ENCODE results near the gene CDH3.

The CDH3 gene

GRCh38 chr16:68652659-68653058, 7.5 kb downstream of the CDH3 start:
- DNase-seq: no peak

GRCh38 chr16:68655806-68656205, 10.7 kb downstream of the CDH3 start:
- no peak for DNase-seq

GRCh38 chr16:68656751-68657150, 11.6 kb downstream of the CDH3 start:
- DNase-seq: no peak

GRCh38 chr16:68658341-68658973, 13.3 kb downstream of the CDH3 start:
- peak; percentile 63 for DNase-seq

DNA sequence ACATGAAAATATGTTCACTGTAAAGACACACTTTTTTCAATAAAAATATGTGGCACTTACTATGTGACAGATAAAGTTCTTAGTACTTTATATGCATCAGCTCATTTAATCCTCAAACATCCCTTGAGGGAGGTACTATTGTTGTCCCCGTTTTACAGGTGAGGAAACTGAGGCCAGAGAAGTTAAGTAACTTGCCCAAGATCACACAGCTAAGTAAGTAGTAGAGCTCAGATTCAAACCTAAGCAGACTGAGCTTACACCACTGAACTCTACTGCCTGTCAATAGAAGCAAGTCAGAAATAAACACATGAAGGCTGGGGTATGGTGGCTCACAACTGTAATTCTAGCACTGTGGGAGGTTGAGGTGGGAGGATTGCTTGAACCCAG, 13.9 kb downstream of the CDH3 start:
- DNase-seq: no peak

GRCh38 chr16:68659412-68660358, 14.6 kb downstream of the CDH3 start:
- no peak for DNase-seq

- no peak for DNase-seq
Observed at GRCh38 chr16:68660359-68660795, 15.3 kb downstream of the CDH3 start.

- no peak for DNase-seq
Observed at GRCh38 chr16:68662035-68662434, 16.9 kb downstream of the CDH3 start.

- DNase-seq: no peak
Observed at GRCh38 chr16:68664297-68664696, 19.2 kb downstream of the CDH3 start.

- no peak for DNase-seq
Observed at GRCh38 chr16:68665501-68665900, 20.4 kb downstream of the CDH3 start.

DNA sequence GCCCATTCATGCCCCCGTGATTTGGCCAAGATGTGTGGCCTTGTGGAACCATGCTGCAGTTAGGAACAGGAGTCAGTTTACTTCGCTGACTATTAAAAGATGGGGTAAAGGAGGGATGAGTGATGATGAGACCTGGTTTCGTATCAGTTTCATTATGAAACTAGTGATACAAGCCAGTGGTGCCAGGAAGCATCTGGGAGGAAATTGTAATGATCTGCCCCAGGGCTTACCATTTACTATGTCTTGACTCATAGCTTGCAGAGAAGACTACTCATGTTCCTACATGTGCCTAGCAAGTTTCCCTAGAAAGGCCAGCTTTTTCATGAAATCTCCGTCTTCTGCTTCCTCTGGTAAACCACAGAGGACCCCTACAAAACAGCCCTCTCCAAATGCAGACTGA, 23.2 kb downstream of the CDH3 start:
- DNase-seq: peak; percentile 44

DNA sequence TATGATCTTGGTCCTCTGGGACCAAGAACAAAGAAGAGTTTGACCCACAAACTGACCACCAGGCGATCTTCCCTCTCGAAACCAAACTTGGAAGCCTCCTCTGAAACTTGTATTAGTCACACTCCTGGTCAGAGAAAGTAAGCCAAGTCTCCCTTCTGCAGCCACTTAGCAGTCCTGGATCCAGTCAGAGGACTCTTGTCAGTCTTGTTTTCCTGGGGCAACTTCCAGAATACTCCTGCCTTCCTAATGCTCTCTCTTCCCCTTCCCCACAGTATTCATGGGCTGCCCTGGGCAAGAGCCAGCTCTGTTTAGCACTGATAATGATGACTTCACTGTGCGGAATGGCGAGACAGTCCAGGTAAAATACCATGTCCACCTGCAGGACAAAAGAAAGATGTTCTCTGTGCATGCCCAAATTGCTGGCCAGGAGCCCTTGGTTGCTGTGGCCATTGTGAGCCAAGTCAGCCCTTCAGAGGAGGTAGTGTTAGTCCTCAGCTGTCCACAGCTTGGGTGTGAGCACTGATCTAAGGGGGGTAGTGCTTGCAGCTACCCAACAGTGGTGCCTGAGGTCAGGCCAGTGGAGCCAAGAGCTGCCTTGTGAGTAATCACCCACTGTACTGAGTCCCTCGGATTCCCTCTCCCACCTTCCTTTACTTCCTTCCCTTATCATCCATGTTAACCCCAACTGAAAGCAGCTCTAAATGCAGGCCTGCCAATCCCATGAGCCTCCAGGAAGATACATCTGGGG, 31.2 kb downstream of the CDH3 start:
- no peak for DNase-seq

- no peak for DNase-seq
Observed at GRCh38 chr16:68681038-68681437, 35.9 kb downstream of the CDH3 start.

- no peak for DNase-seq
Observed at GRCh38 chr16:68685685-68686478, 40.8 kb downstream of the CDH3 start.

DNA sequence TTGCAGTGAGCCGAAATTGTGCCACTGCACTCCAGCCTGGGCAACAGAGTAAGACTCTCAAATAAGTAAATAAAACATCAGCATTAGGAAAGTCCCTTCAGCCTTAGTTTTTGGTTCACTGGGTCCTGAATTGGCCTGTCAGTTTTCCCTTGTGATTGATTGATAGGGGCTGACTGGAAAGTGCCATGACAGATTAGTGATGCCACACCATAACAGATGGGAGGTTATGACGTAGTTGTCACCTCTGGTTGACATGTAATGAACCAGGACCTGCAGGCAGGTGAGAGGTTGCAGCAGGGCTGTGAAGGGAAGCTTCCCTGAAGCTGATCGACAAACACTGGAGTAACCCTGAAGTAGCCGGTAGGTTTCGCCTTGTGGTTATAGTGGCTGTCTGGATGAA, 41.8 kb downstream of the CDH3 start:
- DNase-seq: no peak

GRCh38 chr16:68689921-68690320, 44.8 kb downstream of the CDH3 start:
- no peak for DNase-seq

DNA sequence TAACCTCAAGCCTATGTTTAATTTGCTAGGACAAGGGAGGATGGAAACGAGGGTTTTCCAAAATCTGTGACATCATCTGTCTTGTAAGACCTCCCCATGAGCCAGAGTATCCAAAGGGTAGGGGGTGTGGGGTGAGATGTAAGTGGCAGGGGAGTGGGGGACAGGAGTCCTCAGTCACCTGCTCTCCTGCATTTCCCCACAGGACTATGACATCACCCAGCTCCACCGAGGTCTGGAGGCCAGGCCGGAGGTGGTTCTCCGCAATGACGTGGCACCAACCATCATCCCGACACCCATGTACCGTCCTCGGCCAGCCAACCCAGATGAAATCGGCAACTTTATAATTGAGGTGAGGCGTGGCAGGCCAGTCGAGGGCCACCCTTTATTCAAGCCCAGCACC, 50.5 kb downstream of the CDH3 start:
- DNase-seq: no peak

DNA sequence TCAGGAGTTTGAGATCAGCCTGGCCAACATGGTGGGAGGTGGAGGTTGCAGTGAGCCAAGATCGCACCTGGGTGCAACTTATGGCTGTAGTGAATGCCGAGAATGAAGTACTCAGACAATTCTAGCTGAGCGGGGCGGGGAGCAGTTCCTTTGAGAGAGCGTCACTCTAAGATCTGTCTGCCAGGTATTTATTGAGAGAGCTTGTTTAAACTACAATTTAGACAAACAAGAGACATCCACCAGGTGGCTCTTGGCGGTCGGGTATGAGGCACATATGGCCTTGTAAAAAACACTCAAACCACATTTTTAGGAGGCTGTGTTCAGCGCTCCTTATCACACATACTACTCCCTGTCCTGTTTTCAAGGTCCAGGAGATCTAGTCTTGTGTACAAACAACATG, 51.4 kb downstream of the CDH3 start:
- DNase-seq: no peak

GRCh38 chr16:68698091-68698490, 53.0 kb downstream of the CDH3 start:
- DNase-seq: no peak

DNA sequence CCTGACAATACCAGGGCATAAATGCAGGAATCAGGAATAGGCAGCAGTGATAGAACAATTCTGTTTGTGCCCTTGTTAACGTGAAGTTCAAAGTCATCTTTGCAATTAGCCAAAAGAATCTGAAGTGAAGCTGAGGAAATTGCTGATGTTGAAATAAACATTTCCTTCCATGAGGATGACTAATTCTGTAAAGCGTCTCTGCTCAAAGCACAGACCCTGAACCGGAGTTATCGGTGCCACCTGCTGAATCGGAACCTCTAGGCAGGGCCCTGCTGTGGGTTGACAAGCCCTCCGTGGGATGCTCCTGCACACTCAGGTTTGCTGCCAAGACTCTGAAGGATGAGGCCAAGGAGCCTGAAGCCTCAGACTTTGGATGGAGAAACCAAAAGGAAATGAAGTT, 55.0 kb downstream of the CDH3 start:
- no peak for DNase-seq

- no peak for DNase-seq
Observed at GRCh38 chr16:68700831-68701230, 55.7 kb downstream of the CDH3 start.

GRCh38 chr16:68704232-68704867, 59.2 kb downstream of the CDH3 start:
- DNase-seq: peak; percentile 22

Measured in T1000 (cell line).